Large intestine (tissue), 3 donors: ENCODE measurements around the gene ZNF682. TPM values are rescaled to one million over a fixed set of nuclear protein-coding genes. Genes with fewer than 3 reads are reported as not detected.
"Not testable (repeated sequence)": the region's sequence is repeated elsewhere in the genome, so short reads cannot be mapped to it uniquely, and the experiment has no call there.

Experiments used
- DNase-seq, 2 donors: peaks; one replicate each; pipeline versions ENCODE4 v3.0.0 to v3.0.0-alpha.2; 2013
- H3K27ac ChIP-seq: one replicate; pipeline ENCODE4 v1.5.1; 2013; ENCODE audit warnings: low read length
- H3K27me3 ChIP-seq: 2 replicates; pipeline ENCODE4 v1.6.1; 2013; ENCODE audit warnings: low read length; ENCODE audit not compliant: control insufficient read depth, insufficient read depth
- H3K36me3 ChIP-seq: 2 replicates; pipeline ENCODE4 v1.6.1; 2013; ENCODE audit warnings: low read length; ENCODE audit not compliant: control insufficient read depth, insufficient read depth
- H3K4me1 ChIP-seq: one replicate; pipeline ENCODE4 v1.6.1; 2013; ENCODE audit warnings: low read length; ENCODE audit not compliant: control insufficient read depth, insufficient read depth
- H3K4me3 ChIP-seq: one replicate; pipeline ENCODE4 v1.5.1; 2013; ENCODE audit warnings: low read length
- H3K9me3 ChIP-seq: one replicate; pipeline ENCODE4 v1.6.1; 2013; ENCODE audit warnings: mild to moderate bottlenecking, low read depth, low read length, moderate library complexity; ENCODE audit not compliant: control insufficient read depth
- WGBS: methylation state at CpG from one replicate; pipeline ENCODE4 v1.1.5; 2013; ENCODE audit warnings: low lambda C conversion rate; ENCODE audit not compliant: insufficient coverage; 5-methylcytosine and 5-hydroxymethylcytosine counted together
- polyA plus RNA-seq: library from polyadenylated mRNA; unstranded; fragments of 120-200 nt; gene quantifications from one replicate; pipeline ENCODE4 v1.2.1, GENCODE V29; 2013

Gene ZNF682
- polyA plus RNA-seq, 1 donor = 12.0 TPM

- not testable (repeated sequence) for H3K36me3 ChIP-seq, H3K27ac ChIP-seq, H3K27me3 ChIP-seq, DNase-seq
- Histone ChIP-seq H3K4me1 (peaks cover 11% of the 10 kb centered on the region), H3K4me3 (peak overlapping the region; percentile 11), H3K9me3 (peaks cover 12% of the 10 kb centered on the region)
- WGBS = no CpG with 5 or more reads among the region's 7 CpGs
Observed at GRCh38 chr19:20068559-20068958, 29.3 kb upstream of the ZNF682 start.

- H3K36me3 ChIP-seq = no peaks in the 10 kb centered on the region
- H3K27me3 ChIP-seq = no peaks in the 10 kb centered on the region
- peak overlapping the region; percentile 11 for H3K4me3 ChIP-seq
- no CpG with 5 or more reads among the region's 9 CpGs for WGBS
- peak overlapping the region; percentile 9 for H3K27ac ChIP-seq
- H3K4me1 ChIP-seq = peaks cover 11% of the 10 kb centered on the region
- DNase-seq = peak; percentile 58 to 85
- peaks cover 12% of the 10 kb centered on the region for H3K9me3 ChIP-seq
Observed at GRCh38 chr19:20067943-20068342, 28.6 kb upstream of the ZNF682 start.

DNA sequence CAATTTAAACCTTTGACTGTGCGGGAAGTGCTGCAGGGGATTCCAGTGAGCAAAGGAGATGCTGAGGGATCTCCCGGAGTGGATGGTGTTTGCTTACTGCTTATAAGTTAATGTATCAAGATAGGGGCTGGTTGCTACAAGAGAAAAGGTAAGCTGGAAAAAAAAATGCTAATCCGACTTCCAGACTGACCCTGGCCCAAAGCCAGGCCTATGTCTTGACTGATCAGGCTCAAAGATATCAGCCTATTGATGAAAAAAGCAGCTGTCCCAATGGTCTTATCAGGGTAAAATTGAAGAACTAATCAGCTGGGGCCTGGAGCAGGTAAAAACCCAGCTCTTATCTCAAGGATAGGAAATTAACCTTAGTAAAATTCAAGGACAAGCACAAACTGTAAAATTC lies 27.6 kb upstream of the ZNF682 start:
- Histone ChIP-seq H3K27ac (no peak overlapping the region), H3K36me3 (no peaks in the 10 kb centered on the region), H3K4me3 (no peak overlapping the region), H3K9me3 (peaks cover 12% of the 10 kb centered on the region), H3K4me1 (peaks cover 11% of the 10 kb centered on the region), H3K27me3 (no peaks in the 10 kb centered on the region)
- no CpG with 5 or more reads among the region's 3 CpGs for WGBS
- peak in 1 of 2 donors; percentile 31 for DNase-seq

GRCh38 chr19:20060282-20060681 lies 21.0 kb upstream of the ZNF682 start:
- no peak overlapping the region for H3K4me3 ChIP-seq
- WGBS = no CpG with 5 or more reads among the region's 1 CpG
- H3K27ac ChIP-seq = no peak overlapping the region
- DNase-seq = no peak
- H3K27me3 ChIP-seq = no peaks in the 10 kb centered on the region
- no peaks in the 10 kb centered on the region for H3K36me3 ChIP-seq
- peaks cover 7% of the 10 kb centered on the region for H3K9me3 ChIP-seq
- H3K4me1 ChIP-seq = no peaks in the 10 kb centered on the region

DNA sequence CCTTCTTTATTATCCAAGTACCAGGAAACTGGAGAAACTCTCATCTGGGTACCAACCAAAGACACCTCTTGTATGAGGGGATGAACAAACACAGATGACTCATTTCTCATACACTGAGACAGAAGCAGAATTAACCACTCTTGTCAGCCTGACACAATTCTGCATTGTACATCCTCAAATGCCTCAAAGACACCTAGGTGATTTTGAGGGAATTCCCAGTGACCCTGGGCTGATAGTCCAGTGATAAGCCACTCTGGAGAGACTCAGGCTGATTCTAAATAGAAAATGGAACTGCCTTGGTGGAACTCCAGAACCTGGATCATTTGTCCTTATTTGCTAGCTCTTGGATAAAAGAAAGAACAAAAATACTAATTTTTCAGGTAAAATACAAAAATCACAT lies 19.4 kb upstream of the ZNF682 start:
- not testable (repeated sequence) for DNase-seq, H3K4me3 ChIP-seq, H3K36me3 ChIP-seq, H3K4me1 ChIP-seq, H3K27ac ChIP-seq, H3K9me3 ChIP-seq, H3K27me3 ChIP-seq

DNA sequence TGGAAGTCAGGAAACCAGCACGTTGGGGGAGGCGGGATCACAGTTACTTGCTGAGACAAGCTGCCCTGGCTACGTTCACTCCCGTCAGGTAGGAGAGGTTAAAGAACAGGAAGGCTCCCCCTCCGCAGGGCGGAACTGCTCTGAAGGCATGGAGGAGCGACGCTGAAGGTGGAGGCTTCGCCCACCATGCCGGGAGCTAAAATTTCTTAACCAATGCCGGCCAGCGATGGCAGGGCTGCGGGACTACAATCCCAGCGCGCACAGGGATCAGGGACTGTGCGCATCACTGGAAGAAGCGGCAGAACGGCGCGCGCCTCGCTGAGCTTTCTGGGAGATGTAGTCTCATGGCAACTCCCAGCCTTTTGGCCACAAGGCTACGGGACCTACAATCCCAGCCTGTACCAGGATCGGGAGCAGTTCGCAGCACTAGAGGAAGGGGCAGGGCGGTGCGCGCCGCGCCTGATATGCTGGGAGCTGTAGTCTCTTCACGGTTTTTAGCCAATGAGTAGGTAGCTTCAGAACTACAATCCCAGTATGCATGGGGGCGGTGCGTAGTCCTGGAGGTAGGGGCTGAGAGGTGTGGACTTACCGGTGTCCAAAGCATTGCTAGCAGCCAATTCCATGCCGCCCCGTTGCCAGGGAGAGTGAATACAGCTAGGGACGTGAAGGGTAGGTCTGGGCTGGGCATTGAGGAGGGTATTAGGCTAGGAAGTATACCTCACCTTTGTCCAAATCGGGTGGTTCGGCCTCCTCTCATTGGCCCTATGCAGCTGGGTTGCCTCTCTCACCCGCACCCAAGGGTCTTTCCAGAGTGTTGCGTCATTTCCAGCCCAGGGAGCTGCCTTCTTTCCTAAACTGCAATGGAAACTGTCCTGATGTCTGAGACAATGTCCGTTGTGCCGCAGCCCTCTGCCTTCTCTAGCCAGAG lies 12.8 kb upstream of the ZNF682 start:
- WGBS = no CpG with 5 or more reads among the region's 43 CpGs
- peak; percentile 99 for DNase-seq
- Histone ChIP-seq H3K27me3 (no peaks in the 10 kb centered on the region), H3K9me3 (no peaks in the 10 kb centered on the region), H3K27ac (peak overlapping the region; percentile 73), H3K4me3 (peak overlapping the region; percentile 57), H3K4me1 (no peaks in the 10 kb centered on the region), H3K36me3 (no peaks in the 10 kb centered on the region)

DNA sequence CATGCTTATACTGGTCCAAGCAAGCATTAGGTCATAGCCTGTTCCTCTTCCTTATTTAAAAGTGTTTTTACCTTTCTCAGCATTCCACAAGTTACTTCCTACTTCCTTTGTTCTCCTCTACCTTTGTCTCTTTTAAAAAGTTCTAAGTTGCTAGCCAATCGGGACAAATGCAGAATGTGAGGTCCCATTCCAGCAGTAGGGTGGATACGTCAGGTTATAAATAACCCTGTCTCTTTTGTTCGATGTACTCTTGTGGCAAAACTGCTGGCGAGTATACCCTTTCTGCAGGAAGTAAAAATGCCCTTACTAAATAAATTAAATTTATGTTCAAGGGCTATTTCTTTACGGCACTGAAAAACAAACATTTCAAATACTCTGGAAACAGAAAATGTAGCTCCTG lies 6.4 kb upstream of the ZNF682 start:
- not testable (repeated sequence) for H3K27me3 ChIP-seq, H3K27ac ChIP-seq, H3K9me3 ChIP-seq, H3K36me3 ChIP-seq, H3K4me1 ChIP-seq, H3K4me3 ChIP-seq, DNase-seq
- 83% methylated on average over 2 of the region's 5 CpGs for WGBS

DNA sequence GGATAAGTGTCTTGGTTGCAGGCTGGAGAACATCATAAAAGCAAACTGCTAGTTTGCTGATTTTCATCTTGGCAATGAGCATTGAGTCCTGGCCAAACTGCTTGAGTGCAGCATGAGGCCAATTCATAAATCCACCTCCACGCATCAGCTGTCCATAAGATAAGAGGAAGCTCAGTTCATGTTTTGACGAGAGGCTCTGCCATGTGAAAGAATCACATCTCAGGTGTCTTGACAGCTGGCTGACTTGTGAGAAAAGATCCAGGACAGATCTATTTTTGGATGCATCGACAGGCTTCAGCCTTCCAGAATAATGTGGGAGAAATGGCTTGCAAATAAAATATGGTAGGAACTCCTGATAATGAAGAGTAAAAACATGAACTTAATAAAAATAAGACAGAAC lies 5.4 kb upstream of the ZNF682 start:
- H3K4me3 ChIP-seq = no peak overlapping the region
- H3K4me1 ChIP-seq = no peaks in the 10 kb centered on the region
- H3K27ac ChIP-seq = no peak overlapping the region
- 67% methylated on average over 1 of the region's 3 CpGs for whole genome bisulfite sequencing
- H3K27me3 ChIP-seq = no peaks in the 10 kb centered on the region
- no peaks in the 10 kb centered on the region for H3K36me3 ChIP-seq
- no peak for DNase-seq
- peaks cover 3% of the 10 kb centered on the region for H3K9me3 ChIP-seq

DNA sequence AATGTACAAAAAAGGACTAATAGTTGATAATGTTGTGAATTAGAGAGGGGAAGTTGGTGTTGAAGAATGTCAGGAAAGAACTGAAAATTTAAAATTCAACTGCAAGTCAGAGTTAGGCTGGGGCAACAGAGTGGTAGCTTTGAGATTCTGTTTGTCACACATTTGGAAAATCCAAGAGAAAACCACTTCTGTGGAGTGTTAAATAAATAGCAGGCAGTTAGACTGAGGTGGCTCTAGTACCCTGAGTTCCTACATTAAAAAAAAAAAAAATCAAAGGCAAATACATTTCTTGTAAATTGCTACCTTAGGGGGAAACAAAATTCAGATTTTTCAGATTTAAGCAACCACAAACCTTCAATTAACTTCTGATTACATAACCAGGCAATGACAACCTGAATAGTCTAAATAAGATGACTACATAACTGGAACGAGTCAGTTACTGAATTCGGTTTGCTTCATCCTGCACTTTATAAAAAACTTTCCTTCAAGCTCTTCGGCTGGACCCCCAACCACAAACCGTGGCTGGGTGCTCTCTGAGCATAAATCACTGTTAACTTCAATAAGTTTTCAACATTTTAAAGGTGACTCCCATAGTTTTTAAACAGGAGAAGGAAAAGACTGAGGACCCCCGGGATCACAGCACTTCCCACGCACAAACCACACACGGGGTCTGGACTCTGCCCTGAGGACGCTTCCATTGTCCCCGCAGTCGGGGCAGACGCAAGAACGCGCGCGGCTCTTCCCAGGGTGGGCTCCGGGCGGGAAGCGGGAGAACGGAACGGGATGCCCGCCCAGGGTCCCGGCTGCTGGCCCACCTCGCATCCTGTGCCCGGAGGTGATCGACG lies 725 bp downstream of the ZNF682 start:
- Histone ChIP-seq H3K27me3 (no peaks in the 10 kb centered on the region), H3K9me3 (peaks cover 3% of the 10 kb centered on the region), H3K27ac (peak overlapping the region; percentile 53), H3K36me3 (no peaks in the 10 kb centered on the region), H3K4me1 (no peaks in the 10 kb centered on the region), H3K4me3 (peak overlapping the region; percentile 61)
- WGBS = 0% methylated on average over 3 of the region's 26 CpGs
- DNase-seq = no peak

DNA sequence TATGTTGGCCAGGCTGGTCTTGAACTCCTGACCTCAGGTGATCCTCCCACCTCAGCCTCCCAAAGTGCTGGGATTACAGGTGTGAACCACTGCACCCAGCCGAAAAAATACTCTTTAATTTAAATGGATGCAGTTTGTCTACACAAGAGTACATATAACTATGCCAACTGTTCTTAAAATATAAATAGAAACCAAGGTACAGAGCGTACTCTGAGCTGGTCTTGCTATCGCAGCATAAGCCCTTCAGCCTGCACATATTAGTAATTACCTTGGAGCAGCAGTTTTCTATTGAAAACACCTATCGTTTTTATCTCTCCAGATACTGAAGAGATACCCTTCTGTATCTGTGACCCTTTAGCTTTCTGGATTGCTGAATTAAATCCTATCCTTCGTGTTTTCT lies 3.4 kb downstream of the ZNF682 start:
- no peaks in the 10 kb centered on the region for H3K27me3 ChIP-seq
- WGBS = no CpG with 5 or more reads among the region's 5 CpGs
- no peak overlapping the region for H3K4me3 ChIP-seq
- no peaks in the 10 kb centered on the region for H3K4me1 ChIP-seq
- peaks cover 6% of the 10 kb centered on the region for H3K36me3 ChIP-seq
- H3K9me3 ChIP-seq = no peaks in the 10 kb centered on the region
- DNase-seq = no peak
- H3K27ac ChIP-seq = no peak overlapping the region
